NB4 (cell line): ENCODE measurements around the gene YWHAE.

ENCODE experiments used
- MYC ChIP-seq: IDR thresholded peaks from 2 replicates; pipeline ENCODE4 v1.6.1; 2011; ENCODE audit warnings: low read depth, low read length
- POLR2A ChIP-seq: IDR thresholded peaks from 2 replicates; pipeline ENCODE4 v1.6.1; 2011; ENCODE audit warnings: mild to moderate bottlenecking; ENCODE audit not compliant: insufficient read length; ENCODE audit errors: extremely low read depth
- TF ChIP-seq, protein P1 (sequence below): IDR thresholded peaks from one replicate; pipeline ENCODE4 v1.5.1; 2012; ENCODE audit warnings: low read depth, low read length
- TF ChIP-seq, protein P2 (sequence below): IDR thresholded peaks from 2 replicates; pipeline ENCODE4 v1.6.1; 2011; ENCODE audit warnings: low read depth, low read length

DNA sequence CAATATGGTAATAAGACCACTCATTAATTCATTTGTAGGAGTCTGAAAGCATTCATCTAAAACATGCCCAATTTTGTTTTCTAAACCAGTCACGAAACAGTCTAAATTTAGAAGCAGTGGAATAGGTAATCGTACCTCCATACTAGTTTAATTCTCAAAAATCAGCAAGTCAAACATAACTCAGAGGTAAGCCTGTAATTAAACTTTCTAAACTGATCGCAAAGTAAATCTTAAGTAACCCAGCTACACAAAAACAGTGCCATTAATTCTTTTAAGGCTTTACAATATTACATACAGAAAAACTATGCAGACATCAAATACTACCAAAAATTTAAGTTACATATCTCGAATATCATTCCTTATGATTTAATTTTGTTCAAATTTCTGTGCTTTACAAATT is 31.4 kb downstream of the YWHAE start:
- TF ChIP-seq POLR2A (no peak), MYC (no peak)
- TF ChIP-seq, protein P1, sequence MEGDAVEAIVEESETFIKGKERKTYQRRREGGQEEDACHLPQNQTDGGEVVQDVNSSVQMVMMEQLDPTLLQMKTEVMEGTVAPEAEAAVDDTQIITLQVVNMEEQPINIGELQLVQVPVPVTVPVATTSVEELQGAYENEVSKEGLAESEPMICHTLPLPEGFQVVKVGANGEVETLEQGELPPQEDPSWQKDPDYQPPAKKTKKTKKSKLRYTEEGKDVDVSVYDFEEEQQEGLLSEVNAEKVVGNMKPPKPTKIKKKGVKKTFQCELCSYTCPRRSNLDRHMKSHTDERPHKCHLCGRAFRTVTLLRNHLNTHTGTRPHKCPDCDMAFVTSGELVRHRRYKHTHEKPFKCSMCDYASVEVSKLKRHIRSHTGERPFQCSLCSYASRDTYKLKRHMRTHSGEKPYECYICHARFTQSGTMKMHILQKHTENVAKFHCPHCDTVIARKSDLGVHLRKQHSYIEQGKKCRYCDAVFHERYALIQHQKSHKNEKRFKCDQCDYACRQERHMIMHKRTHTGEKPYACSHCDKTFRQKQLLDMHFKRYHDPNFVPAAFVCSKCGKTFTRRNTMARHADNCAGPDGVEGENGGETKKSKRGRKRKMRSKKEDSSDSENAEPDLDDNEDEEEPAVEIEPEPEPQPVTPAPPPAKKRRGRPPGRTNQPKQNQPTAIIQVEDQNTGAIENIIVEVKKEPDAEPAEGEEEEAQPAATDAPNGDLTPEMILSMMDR: no peak
- TF ChIP-seq, protein P2, sequence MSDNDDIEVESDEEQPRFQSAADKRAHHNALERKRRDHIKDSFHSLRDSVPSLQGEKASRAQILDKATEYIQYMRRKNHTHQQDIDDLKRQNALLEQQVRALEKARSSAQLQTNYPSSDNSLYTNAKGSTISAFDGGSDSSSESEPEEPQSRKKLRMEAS: no peak
